ENCODE data around the gene TRABD2B. TPM values are rescaled to one million over a fixed set of nuclear protein-coding genes. Genes with fewer than 3 reads are reported as not detected.

The TRABD2B gene
- total and polyA plus RNA-seq, 2 experiments from 2014 or later, result 1.6 to 2.0 TPM

DNA sequence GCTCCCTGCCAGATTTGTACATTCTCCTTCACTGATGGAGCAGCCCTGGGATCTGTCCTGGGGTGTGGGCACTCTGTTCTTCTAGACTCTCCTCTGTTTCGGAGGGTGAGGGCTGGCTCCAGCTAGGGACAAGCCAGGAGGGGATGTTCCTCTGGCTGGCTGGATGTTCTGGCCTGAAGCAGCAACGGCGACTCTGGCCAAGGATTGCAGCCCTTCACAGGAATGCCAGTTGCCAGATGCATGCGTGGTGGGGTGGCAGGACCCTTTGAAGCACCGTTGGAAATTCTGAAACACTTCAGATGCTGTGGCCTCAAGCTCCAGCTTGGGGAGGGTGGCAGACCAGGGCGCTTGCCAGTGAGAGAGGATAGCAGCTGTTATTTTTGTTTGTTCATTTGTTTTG, 210.9 kb downstream of the TRABD2B start (continued):
- no peak for TF ChIP-seq ZNF462 (CRISPR knock-in tag; IDR thresholded peaks at IDR 0.05)

GRCh38 chr1:47785561-47786271, 211.5 kb downstream of the TRABD2B start:
- no peak overlapping the region for H3K27ac Mint-ChIP-seq
- no peak overlapping the region for H3K4me3 ChIP-seq
- no peaks in the 10 kb centered on the region for H3K79me2 ChIP-seq (replicated peaks; ENCODE audit: insufficient read depth)
- no peak overlapping the region for H3K27ac ChIP-seq (ENCODE audit: low read depth)
- TF ChIP-seq CTCF (conservative IDR thresholded peaks at IDR 0.05; ENCODE audit: low read depth in 2 of 2), result peak; percentile 43 to 77
- TF ChIP-seq ZNF462 (CRISPR knock-in tag; IDR thresholded peaks at IDR 0.05), result no peak
- no peaks in the 10 kb centered on the region for H3K36me3 Mint-ChIP-seq (ENCODE audit: low read depth)
- peak; percentile 60 for DNase-seq (ENCODE audit: low spot score)
- H3K4me1 ChIP-seq (ENCODE audit: insufficient read depth), result no peaks in the 10 kb centered on the region
- H3K27me3 Mint-ChIP-seq (ENCODE audit: insufficient read depth, low read depth, poor library complexity), result peaks cover 2% of the 10 kb centered on the region
- no peaks in the 10 kb centered on the region for H3K27me3 ChIP-seq (ENCODE audit: insufficient read depth)
- no peak overlapping the region for H3K4me2 ChIP-seq
- ATAC-seq, result peak; percentile 95
- H3K9me2 ChIP-seq (ENCODE audit: insufficient read depth), result no peaks in the 10 kb centered on the region
- no peaks in the 10 kb centered on the region for H3K36me3 ChIP-seq (ENCODE audit: insufficient read depth)
- no peaks in the 10 kb centered on the region for H3K9me3 Mint-ChIP-seq
- H4K20me1 ChIP-seq (replicated peaks; ENCODE audit: insufficient read depth), result no peaks in the 10 kb centered on the region
- H3K4me1 Mint-ChIP-seq, result no peaks in the 10 kb centered on the region
- no peak overlapping the region for H3K4me3 Mint-ChIP-seq
- no peak overlapping the region for H2AFZ ChIP-seq
- H3F3A ChIP-seq (replicated peaks; ENCODE audit: low read depth), result no peaks in the 10 kb centered on the region
